Activated effector memory CD4-positive, alpha-beta T cell treated with anti-CD3 and anti-CD28 coated beads, Interleukin-2, amount 50 U/mL, for 16 hours (primary cell): ENCODE data around the gene ZNF425.
"Not testable (repeated sequence)": the region's sequence is repeated elsewhere in the genome, so short reads cannot be mapped to it uniquely, and the experiment has no call there.

Experiments
- DNase-seq: peaks from one replicate; pipeline ENCODE4 v3.0.0-alpha.2; 2020

Gene ZNF425

DNA sequence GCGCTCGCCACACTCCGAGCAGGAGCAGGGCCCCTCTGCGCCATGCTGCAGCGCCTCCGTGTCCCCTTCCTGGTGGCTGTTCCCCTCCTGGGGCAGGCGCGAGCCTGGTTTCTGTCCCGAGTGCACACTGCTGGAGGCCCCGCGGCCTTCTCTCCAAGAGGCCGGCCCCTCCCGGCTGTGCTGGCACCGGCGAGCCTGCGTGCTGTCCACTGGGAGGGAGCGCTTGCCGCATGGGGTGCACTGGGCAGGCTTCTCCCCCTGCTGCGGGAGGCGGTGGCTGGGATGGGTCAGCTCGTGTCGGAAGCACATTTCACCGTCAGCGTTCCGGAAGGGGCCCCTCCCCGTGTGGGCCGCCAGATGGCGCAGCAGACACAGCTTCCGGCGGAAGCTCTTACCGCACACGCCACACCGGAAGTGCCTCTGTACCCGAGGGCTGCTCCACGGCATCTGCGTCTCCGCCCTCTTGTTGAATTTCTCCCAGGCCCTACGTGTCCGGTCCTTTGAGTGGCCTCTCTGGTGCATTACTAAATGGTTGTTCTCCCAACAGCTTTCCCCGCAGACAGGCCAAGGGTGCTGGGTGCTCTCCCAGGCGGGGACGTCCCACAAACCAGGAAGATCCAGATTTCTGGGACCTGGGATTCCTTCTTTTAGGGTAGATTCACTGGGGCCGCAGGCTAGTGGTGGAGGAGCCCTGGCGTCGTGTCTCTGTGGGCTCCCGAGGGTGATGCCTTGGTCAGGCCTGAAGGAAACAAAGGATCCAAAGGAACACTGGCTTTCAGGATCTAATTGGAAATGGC lies 54.3 kb downstream of the ZNF425 start:
- peak; percentile 85 for DNase-seq

- no peak for DNase-seq
Measured at GRCh38 chr7:149071182-149071635, 54.9 kb downstream of the ZNF425 start.

DNA sequence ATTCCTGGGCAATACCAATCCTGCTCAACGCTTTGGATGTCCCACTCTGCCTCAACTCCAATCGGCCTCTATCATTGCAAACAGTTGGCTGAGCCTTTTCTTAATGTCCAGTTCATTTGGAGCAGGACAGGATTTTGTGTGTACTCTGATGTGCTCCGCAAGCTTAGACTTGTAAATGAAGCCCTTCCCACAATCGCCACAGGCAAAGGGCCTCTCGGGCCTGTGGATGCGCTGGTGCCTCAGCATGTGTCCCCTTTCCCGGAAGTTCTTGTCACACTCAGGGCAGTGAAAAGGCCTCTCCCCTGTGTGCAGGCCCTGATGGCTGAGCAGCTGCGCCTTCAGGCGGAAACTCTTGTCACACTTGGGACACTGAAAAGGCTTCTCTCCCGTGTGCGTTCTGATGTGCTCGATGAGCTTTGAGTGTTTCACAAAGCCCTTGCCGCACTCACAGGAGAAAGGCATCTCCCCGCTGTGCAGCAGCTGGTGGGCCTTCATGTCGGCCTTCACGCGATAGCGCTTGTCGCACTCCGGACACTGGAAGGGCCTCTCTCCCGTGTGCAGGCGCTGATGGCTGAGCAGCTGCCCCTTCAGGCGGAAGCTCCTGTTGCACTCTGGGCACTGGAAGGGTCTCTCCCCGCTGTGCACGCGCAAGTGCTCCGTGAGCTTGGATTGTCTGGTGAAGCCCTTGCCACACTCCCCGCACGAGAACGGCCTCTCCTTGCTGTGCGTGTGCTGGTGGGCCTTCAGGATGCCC lies 55.6 kb downstream of the ZNF425 start:
- peak; percentile 60 for DNase-seq

- peak; percentile 38 for DNase-seq
Measured at GRCh38 chr7:149067869-149068268, 58.3 kb downstream of the ZNF425 start.

GRCh38 chr7:149063476-149063875 lies 62.6 kb downstream of the ZNF425 start:
- no peak for DNase-seq

- DNase-seq: not testable (repeated sequence)
Measured at GRCh38 chr7:149062217-149062899, 63.8 kb downstream of the ZNF425 start.

DNA sequence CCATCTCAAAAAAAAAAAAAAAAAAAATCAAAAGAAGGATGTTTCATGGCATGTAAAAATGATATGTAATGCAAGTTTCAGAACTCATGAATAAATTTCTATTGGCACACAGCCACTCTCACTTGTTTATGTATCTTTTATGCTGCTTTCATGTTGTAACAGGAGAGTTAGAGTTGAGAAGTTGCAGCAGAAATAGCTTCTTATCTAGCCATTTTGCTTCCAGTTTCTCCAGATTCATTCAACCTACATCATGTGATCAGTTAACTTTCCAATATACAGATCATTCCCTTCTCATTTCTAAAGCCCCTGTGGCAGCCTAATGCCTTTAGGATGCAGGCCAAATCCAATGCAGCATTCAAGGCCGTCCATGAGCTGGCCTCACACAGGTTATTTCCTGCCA lies 66.0 kb downstream of the ZNF425 start:
- DNase-seq: no peak

DNA sequence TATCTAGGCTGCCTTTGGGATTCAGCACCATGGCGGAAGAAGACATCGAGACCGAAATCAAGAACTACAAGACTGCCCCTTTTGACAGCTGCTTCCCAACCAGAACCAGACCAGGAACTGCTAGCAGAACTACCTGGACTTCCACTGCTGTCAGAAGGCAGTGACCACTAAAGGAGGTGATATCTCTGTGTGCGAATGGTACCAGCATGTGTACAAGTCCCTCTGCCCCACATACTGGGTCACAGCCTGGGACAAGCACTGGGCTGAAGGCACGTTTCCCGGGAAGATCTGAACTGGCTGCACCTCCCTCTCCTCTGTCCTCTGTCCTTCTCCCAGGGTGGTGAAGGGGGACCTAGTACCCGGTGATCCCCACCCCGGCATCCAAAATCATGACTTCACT lies 72.2 kb downstream of the ZNF425 start:
- DNase-seq: no peak

DNA sequence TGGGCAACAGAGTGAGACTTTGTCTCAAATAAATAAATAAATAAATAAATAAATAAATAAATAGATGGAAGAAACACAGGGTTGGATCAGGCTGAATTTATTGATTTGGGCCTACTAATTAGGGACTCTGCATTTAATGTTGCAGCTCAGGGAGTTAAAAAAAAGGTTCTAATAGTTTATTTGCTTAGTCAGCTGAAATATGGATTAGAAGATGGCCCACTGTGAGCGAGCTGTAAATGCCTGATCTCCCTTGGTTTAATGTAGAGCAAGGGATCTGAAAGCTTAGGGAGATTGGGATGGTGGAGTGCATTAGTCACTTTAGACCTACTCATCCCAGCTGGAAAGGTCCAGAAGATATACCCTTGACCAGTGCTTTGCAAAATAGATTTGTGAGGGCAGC lies 72.7 kb downstream of the ZNF425 start:
- no peak for DNase-seq
